Spleen (tissue), 7 donors: ENCODE data around the gene ACBD6.

Experiments used
- POLR2A ChIP-seq, 3 donors: fragments of 450-650 bp; IDR thresholded peaks; one replicate each; pipeline ENCODE4 v1.5.1; 2017; ENCODE audit warnings: antibody characterized with exemption in 3 of 3, mild to moderate bottlenecking in 1 of 3
- POLR2AphosphoS5 ChIP-seq, 3 donors: sonication (generic); formaldehyde crosslinking; IDR thresholded peaks; one replicate each; pipeline ENCODE4 v1.5.1; 2017; ENCODE audit warnings: antibody characterized with exemption in 3 of 3
- TF ChIP-seq, protein P1 (sequence below), 11 experiments: fragments of 200-600 bp in 7 of 11; fragments of 450-650 bp in 4 of 11; sonication (generic) in 4 of 11; IDR thresholded peaks in 8 of 11; conservative IDR thresholded peaks in 3 of 11; 1 replicate in 7 of 11; 2 replicates in 4 of 11; pipeline versions ENCODE4 v1.4.0 to v1.8.0; 2016 to 2021; ENCODE audit warnings: antibody characterized with exemption in 11 of 11, inconsistent platforms in 4 of 11, mild to moderate bottlenecking in 1 of 11
- donor health status: DM: no; HTN: no; CAD: no; lungs with moderate emphysema.
- donor health status: DM: no; HTN: no; CAD: no.
- donor health status: DM: no; HTN: no; CAD: no.

DNA sequence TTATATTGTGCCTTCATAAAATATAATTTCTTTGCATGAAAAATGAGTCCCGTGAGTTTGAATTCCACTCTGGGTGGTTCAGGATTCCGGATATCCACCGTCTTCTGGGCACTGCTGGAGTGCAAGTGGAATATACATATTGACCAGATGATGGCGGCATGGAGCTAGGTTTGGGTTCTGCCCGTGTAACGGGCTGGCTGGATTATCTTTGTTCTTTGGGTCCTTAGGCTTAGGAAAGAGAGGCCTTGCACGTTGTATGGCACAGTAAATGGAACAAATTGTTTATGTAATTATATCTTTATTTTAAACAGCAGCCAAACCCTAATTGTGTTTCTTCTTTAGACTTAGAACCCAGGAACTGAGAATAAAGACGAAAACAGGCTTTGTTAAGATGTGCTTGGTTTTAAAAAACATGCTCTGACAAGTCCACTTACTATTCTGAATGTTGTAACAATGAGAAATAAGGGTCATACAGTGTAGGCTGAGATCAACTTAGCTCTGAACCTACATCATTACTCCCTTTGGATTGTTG is 13.5 kb upstream of the ACBD6 start:
- TF ChIP-seq POLR2AphosphoS5 (IDR thresholded peaks at IDR 0.05) (no peak), POLR2A (IDR thresholded peaks at IDR 0.05) (no peak)
- TF ChIP-seq, protein P1, sequence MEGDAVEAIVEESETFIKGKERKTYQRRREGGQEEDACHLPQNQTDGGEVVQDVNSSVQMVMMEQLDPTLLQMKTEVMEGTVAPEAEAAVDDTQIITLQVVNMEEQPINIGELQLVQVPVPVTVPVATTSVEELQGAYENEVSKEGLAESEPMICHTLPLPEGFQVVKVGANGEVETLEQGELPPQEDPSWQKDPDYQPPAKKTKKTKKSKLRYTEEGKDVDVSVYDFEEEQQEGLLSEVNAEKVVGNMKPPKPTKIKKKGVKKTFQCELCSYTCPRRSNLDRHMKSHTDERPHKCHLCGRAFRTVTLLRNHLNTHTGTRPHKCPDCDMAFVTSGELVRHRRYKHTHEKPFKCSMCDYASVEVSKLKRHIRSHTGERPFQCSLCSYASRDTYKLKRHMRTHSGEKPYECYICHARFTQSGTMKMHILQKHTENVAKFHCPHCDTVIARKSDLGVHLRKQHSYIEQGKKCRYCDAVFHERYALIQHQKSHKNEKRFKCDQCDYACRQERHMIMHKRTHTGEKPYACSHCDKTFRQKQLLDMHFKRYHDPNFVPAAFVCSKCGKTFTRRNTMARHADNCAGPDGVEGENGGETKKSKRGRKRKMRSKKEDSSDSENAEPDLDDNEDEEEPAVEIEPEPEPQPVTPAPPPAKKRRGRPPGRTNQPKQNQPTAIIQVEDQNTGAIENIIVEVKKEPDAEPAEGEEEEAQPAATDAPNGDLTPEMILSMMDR (IDR thresholded peaks at IDR 0.05 in 8 of 11, conservative IDR thresholded peaks at IDR 0.05 in 3 of 11) = peak; percentile 57 to 90 (median 82)
